ENCODE measurements around the gene ZNF454. TPM values are rescaled to one million over a fixed set of nuclear protein-coding genes. Genes with fewer than 3 reads are reported as not detected.

The ZNF454 gene
- polyA plus RNA-seq (0.61 and 1.1 TPM in 2 replicates), polyA minus RNA-seq (2.4 and 4.7 TPM in 2 replicates)

- peaks cover 43% of the 10 kb centered on the region for H3K9me3 ChIP-seq (ENCODE audit: low read length)
- H3K9ac ChIP-seq (ENCODE audit: low read length): peak within 1 kb of the TSS; percentile 46
- peak within 1 kb of the TSS; percentile 63 for H3K4me3 ChIP-seq (ENCODE audit: low read length)
- H3K27me3 ChIP-seq (ENCODE audit: insufficient read depth, low read depth, low read length): no peaks in the 10 kb centered on the region
- H3K27ac ChIP-seq (ENCODE audit: low read length): no peak within 1 kb of the TSS
- H3K79me2 ChIP-seq (replicated peaks; ENCODE audit: insufficient read depth, low read length): no peaks in the 10 kb centered on the region
- no peaks in the 10 kb centered on the region for H3F3A ChIP-seq (ENCODE audit: insufficient read depth, low read length, poor library complexity, severe bottlenecking)
- no peaks in the 10 kb centered on the region for H3K36me3 ChIP-seq (ENCODE audit: insufficient read depth, low read length)
- no peak for TF ChIP-seq MXI1 (conservative IDR thresholded peaks at IDR 0.05; ENCODE audit: poor library complexity, severe bottlenecking)
- no peak for TF ChIP-seq EP300 (conservative IDR thresholded peaks at IDR 0.05; ENCODE audit: poor library complexity, severe bottlenecking)
- no peak for TF ChIP-seq TAF1 (IDR thresholded peaks at IDR 0.05; ENCODE audit: low read depth)
- TF ChIP-seq POLR2AphosphoS5 (IDR thresholded peaks at IDR 0.05): no peak
- no peak for TF ChIP-seq RAD21 (conservative IDR thresholded peaks at IDR 0.05)
- no peak for TF ChIP-seq REST (IDR thresholded peaks at IDR 0.05; ENCODE audit: borderline replicate concordance)
- no peak for TF ChIP-seq CTCF (IDR thresholded peaks at IDR 0.05; ENCODE audit: poor library complexity, severe bottlenecking)
- no peak for TF ChIP-seq SMC3 (conservative IDR thresholded peaks at IDR 0.05; ENCODE audit: poor library complexity)
- no peak for TF ChIP-seq EZH2 (IDR thresholded peaks at IDR 0.05; ENCODE audit: borderline replicate concordance, insufficient read depth, low read length, poor library complexity, severe bottlenecking)
- H3K4me2 ChIP-seq (ENCODE audit: low read length): no peak within 1 kb of the TSS
- no peaks in the 10 kb centered on the region for H4K20me1 ChIP-seq (ENCODE audit: insufficient read depth)
- no peak within 1 kb of the TSS for H2AFZ ChIP-seq (ENCODE audit: low read depth, low read length)
- H3K9me2 ChIP-seq (ENCODE audit: insufficient read depth, low read length): no peaks in the 10 kb centered on the region
These were observed at the start of gene ZNF454 for GRCh38 chr5:178940569-178941360. Gene ZNF454 (plus strand): TSS chr5:178941198. CDS start chr5:178942792, 1,594 bp downstream.

GRCh38 chr5:178895615-178896571, 45.1 kb upstream of the ZNF454 start, which contains the start of gene ZFP2:
Gene ZFP2 (plus strand): TSS chr5:178895913. CDS start chr5:178931314, 35,401 bp downstream.
- H3K79me2 ChIP-seq (replicated peaks; ENCODE audit: insufficient read depth, low read length): no peaks in the 10 kb centered on the region
- no peak for TF ChIP-seq CTCF (IDR thresholded peaks at IDR 0.05; ENCODE audit: poor library complexity, severe bottlenecking)
- TF ChIP-seq POLR2AphosphoS5 (IDR thresholded peaks at IDR 0.05): peak; percentile 85
- peak; percentile 39 for TF ChIP-seq TAF1 (IDR thresholded peaks at IDR 0.05; ENCODE audit: low read depth)
- no peak for TF ChIP-seq EZH2 (IDR thresholded peaks at IDR 0.05; ENCODE audit: borderline replicate concordance, insufficient read depth, low read length, poor library complexity, severe bottlenecking)
- TF ChIP-seq RAD21 (conservative IDR thresholded peaks at IDR 0.05): no peak
- no peak for TF ChIP-seq MXI1 (conservative IDR thresholded peaks at IDR 0.05; ENCODE audit: poor library complexity, severe bottlenecking)
- peak; percentile 64 for TF ChIP-seq REST (IDR thresholded peaks at IDR 0.05; ENCODE audit: borderline replicate concordance)
- peak; percentile 24 for TF ChIP-seq EP300 (conservative IDR thresholded peaks at IDR 0.05; ENCODE audit: poor library complexity, severe bottlenecking)
- TF ChIP-seq SMC3 (conservative IDR thresholded peaks at IDR 0.05; ENCODE audit: poor library complexity): no peak
- no peaks in the 10 kb centered on the region for H3K27me3 ChIP-seq (ENCODE audit: insufficient read depth, low read depth, low read length)
- peak within 1 kb of the TSS; percentile 43 for H3K4me2 ChIP-seq (ENCODE audit: low read length)
- no peaks in the 10 kb centered on the region for H3K9me2 ChIP-seq (ENCODE audit: insufficient read depth, low read length)
- H3K9ac ChIP-seq (ENCODE audit: low read length): peak within 1 kb of the TSS; percentile 95
- H4K20me1 ChIP-seq (ENCODE audit: insufficient read depth): no peaks in the 10 kb centered on the region
- H2AFZ ChIP-seq (ENCODE audit: low read depth, low read length): peak within 1 kb of the TSS; percentile 94
- no peaks in the 10 kb centered on the region for H3K36me3 ChIP-seq (ENCODE audit: insufficient read depth, low read length)
- H3K9me3 ChIP-seq (ENCODE audit: low read length): no peaks in the 10 kb centered on the region
- no peaks in the 10 kb centered on the region for H3F3A ChIP-seq (ENCODE audit: insufficient read depth, low read length, poor library complexity, severe bottlenecking)
- H3K4me3 ChIP-seq (ENCODE audit: low read length): peak within 1 kb of the TSS; percentile 92
- peak within 1 kb of the TSS; percentile 91 for H3K27ac ChIP-seq (ENCODE audit: low read length)
